CD4-positive, alpha-beta T cell treated with Interleukin-12 subunit alpha and Interleukin-12 subunit beta, for 1 hour (primary cell): ENCODE results near the gene ROR1.

Experiments
- DNase-seq: peaks from one replicate; pipeline ENCODE4 v3.0.0-alpha.2; 2020

Gene ROR1

DNA sequence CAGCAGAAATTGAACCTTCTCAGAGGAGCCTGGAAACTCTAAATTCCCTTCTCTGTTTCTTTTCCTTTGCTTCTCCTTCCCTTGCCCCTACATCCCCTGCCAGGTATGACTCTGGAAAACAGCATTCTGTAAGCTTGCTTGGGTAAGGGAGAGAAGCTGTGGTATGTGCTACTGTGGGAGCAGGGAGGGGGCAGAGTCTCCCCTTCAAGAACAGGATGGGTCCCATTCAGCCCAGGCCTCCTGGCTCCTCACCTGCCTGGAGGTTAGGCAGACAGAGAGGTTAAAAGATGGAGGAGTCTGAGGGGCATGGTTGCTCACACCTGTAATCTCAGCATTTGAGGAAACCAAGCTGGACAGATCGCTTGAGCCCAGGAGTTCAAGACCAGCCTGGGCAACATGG, 389.0 kb downstream of the ROR1 start:
- DNase-seq: no peak

- no peak for DNase-seq
Measured at GRCh38 chr1:64163431-64163830, 389.6 kb downstream of the ROR1 start.

GRCh38 chr1:64163970-64164369, 390.2 kb downstream of the ROR1 start:
- no peak for DNase-seq

DNA sequence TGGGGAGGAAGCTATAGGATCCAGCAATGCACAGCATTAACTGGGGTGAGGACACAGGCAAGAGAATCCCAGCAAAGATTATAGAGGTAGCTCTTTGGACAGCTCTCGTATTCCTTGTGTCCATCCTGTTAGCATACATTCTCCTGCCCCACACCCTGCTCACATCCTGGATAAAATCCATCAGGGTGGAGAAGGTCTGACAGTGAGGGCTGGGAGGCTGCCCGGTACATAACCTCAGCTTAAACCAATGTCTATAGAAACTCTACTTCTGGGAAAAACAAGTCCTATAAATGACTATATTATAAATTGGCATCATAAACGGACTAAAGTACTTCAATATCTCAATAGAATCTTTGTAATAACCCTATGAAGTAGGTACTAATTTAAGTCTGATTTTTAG, 392.8 kb downstream of the ROR1 start:
- no peak for DNase-seq

DNA sequence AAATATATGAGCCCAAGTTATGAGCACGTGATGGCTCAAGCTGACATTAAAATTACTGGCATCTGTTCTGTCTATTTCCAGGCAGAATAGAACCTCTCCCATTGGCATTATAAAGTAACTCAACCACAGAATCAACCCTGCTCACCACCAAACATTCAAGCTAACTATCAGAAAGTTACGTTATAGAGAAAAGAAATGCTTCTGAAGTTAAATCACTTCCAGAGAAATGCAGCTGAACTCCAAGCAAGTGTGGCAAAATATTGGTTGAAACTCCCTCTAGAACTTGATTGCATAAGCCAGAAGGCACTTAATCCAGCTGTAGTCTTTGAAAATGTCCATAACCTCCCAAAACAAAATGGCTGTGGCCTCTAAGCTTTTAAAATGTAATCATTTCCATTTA, 393.4 kb downstream of the ROR1 start:
- no peak for DNase-seq

- no peak for DNase-seq
Measured at GRCh38 chr1:64171246-64171645, 397.4 kb downstream of the ROR1 start.

GRCh38 chr1:64171797-64172281, 398.0 kb downstream of the ROR1 start:
- no peak for DNase-seq

DNA sequence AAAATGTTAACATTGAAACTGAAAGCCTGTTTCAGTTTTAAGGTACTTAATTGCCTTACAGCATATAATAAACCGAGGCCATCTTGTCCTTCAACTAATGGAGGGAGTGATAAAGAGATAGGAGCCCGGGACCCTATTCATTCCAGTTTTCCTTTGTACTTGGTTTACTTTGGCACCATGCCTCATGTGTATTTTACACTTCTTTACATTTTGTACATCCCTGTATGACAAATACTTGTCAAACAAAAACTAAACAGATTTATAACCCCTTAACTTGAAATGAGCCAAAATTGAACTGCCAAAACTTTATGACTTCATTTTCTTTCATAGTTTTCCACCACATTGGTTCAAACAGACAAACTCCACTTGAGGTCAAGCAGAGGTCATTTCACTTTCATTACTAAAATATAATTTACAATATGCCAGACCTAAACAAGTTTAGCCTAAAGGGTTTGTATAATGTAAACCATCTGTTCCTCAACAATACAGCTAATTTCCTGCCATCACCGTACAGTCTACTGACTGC, 398.7 kb downstream of the ROR1 start:
- DNase-seq: no peak

DNA sequence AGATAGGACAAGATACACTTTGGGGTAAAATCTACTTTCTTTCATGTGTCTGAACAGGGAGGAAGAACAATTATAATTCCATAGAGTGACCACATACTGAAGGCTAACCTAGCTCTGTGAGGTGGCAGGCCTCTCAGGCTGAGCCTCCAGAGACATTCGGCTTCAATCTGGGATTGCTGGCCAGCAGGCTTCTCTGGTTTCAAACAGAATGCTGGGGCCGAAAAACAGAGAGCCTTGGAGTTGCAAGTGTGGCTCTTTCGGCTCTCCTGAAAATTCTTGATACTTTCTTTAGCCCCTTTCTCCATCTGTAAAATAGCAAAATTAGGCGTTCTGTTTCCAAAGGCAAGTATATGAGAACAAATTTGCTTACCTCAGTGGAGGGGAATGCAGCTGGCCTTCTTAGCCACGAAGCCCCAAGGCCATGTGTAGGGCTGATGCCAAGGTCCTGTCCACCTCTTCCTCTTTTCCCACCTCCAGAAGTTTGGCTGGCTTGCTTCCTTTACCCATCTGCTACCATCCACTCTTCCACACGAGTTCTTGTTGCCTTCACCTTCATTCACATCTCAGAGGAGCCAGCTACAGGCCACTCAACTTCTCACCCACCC, 399.6 kb downstream of the ROR1 start:
- no peak for DNase-seq

DNA sequence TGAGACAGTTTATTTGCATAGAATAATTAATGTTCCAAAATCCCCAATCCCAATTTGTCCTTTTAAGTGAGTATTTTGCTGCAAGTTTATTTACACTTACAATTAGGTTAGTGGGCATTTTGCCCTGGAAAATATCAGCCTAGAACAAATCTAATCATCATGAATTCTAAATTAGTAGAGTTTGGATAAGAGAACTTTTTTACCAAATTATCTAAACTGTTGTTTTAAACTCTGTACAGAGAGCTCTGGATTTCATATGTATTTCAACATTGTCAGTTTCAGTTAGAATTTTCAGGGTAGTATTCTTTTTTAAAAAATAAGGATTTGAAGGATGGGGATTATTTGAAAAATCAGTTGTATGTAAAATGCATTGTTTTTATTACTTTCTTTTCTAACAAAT, 401.8 kb downstream of the ROR1 start:
- no peak for DNase-seq

GRCh38 chr1:64176659-64177058, 402.8 kb downstream of the ROR1 start:
- DNase-seq: no peak

GRCh38 chr1:64179588-64179987, 405.8 kb downstream of the ROR1 start:
- DNase-seq: no peak

DNA sequence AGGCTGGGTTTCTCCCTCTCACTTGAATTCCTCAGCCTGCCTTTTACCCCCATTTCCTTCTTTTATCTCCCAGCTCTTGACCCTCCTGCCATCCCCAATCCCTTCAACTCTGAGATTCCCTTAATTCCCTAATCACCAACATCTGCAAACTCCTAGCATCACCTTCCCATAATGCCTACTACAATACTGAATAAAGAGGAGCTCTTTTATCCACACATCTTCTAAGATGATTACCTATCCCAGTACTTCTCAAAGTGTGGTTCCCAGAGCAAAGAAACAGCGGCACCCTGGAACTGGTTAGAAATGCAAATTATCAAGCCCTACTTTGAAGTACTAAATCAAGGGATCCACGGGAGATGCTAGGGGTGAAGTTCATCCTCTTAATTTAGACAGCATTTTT, 408.4 kb downstream of the ROR1 start:
- no peak for DNase-seq

DNA sequence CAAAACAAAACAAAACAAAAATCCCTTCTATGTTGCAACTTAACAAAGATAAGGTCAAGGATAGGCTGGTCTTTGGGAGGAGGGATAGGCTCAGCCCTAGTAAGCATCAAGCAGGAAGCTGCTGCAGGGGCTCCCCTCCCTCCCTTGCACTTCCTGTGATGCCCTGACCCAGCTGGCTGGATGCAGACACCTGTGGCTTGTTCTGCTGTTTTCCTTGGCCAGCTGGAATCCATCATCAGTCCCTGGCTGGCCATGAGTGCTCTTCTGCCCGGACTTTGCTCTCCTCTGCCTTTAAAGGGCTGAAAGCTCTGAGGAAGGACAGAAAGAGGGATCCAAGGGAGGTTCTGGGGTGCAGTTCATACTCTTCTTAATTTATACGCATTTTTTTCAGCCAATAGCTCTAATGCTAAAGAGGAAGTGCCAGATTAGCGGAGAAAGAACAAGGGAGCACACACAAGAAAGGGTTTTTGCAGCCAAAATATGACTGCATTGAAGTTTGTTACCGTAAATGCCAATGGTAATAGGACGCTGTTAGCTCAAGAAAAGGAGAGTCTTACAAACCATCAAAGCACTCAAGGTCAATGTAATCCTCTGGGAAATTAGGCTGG, 409.7 kb downstream of the ROR1 start:
- DNase-seq: no peak

DNA sequence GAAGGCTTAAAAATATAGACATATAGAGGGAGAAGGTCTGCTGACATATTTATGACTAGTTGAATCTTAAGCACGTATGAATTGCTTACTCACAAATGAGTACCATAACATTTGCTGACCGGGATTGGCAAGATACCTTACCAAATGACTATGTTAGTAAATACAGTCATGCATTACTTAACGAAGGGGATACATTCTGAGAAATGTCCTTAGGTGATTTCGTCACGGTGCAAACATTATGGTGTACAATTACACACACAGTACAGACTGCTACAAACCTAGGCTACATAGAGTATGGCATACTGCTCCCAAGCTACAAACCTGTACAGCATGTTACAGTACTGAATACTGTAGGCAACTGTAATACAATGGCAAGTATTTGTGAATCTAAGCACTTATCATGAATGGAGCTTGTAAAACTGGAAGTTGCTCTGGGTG, 410.2 kb downstream of the ROR1 start:
- no peak for DNase-seq

DNA sequence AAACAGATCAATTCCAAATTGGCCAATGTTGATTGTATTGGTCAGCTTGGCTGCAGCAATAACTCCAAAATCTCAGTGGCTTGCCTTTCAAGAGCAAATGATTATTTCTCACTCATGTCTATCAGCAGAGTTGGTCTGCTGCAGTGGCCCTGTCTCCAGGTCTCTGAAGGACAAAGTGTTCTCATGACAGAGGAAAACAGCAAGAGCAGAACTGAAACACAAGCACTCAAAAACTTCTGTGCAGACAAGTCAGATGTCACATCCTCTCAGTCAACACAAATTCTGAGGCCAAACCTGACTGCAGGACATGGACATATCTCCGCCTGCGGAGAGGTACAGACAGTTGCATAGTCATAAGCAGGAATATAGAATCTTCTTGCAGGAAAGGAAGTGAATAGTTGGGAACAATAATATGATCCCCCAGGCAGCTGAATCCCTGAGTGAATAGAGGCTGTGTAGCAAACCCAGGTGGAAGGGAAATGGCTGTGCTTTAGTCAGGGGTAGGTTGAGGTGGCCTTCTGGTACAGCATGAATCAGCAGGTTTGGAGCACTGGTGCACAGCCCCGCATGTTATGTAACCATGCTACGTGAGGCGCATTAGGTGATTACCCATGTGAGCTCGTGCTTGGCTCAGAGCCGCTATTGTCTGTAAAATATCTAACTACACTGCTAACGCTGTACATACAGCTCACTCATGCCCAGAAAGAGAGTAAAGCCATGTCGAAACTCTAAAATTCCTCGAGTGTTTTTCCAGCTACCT, 412.5 kb downstream of the ROR1 start:
- no peak for DNase-seq

GRCh38 chr1:64186898-64187280, 413.1 kb downstream of the ROR1 start:
- DNase-seq: no peak

- DNase-seq: no peak
Measured at GRCh38 chr1:64187646-64188045, 413.8 kb downstream of the ROR1 start.

DNA sequence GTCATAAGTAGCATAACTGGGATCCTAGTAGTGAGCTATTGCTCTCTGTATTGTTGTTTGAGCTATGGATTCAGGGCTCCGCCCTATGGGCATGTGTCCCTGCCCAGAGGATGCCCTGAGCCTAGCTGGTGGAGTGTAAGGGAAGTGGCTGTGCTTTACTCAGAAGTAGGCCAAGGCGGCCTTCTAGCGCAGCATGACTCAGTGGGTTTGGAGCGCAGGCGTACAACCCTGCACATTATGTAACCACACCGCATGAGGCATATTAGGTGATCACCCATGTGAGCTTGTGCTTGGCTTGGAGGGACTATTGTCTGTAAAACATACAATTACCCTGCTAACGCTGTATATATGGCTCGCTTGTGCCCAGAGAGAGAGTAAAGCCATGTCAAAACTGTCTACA, 418.5 kb downstream of the ROR1 start:
- DNase-seq: no peak

- DNase-seq: no peak
Measured at GRCh38 chr1:64194168-64195080, 420.6 kb downstream of the ROR1 start.

GRCh38 chr1:64195081-64195395, 421.2 kb downstream of the ROR1 start:
- DNase-seq: no peak

DNA sequence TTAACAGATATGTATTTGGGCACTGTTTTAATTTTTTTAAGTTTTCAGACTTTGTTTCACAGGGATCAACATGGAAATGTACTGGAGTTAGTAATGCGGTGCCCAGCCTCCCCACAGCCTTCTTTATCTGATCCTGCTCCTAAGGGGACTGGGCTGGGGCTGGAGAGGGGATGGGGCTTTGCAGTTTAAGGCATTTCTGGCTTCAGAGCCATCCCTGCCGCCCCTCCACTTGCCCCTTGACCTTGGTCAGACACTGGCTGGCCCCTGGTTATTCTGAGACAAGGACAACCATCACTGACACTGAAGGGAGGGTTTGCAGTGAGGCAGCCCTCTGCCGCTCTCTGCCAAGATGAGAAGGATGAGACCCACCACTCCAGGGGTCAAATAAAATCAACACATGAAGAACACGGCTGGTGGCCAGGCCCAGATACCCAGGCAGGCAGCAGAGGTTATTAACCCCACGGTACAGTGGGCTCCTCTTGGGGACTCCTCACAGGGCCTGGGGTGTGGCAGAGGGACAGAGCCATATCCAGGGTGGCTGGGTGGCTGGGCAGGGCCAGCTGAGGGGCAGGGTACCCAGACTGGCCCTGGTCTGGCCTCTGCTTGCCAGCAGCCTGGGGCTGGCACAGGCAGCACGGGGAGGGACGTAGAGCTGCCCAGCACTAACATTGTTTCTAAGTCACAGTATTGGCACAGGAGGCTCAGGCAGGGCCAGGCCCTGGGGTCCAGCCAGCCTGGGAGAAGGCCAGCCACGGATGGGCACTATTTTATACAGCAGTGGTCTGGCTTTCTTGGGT, 422.5 kb downstream of the ROR1 start:
- DNase-seq: no peak
